ENCODE data around the gene LYPD6B.

The LYPD6B gene

GRCh38 chr2:149161481-149162225, 123.2 kb downstream of the LYPD6B start:
- DNase-seq (ENCODE audit: low spot score) = no peak

GRCh38 chr2:149164296-149164695, 125.8 kb downstream of the LYPD6B start:
- no peak for DNase-seq (ENCODE audit: low spot score)

DNA sequence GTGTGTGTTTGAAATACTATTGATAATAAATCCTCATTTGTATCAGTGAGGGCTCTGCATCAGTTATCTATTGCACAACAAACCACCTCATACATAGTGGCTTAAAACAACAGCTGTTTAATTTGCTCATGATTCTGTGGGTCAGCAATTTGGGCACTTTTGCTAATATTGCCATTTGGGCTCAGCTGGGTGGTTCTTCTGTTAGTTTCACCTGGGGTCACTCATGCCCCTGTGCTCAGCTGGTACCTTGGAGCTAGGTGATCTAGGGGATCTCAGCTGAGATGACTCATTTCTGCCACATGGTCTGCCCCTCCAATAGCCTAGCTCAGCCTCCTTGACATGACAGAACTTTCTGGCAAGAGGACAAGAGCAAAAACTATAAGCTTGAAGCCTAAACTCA, 126.3 kb downstream of the LYPD6B start:
- no peak for DNase-seq (ENCODE audit: low spot score)

DNA sequence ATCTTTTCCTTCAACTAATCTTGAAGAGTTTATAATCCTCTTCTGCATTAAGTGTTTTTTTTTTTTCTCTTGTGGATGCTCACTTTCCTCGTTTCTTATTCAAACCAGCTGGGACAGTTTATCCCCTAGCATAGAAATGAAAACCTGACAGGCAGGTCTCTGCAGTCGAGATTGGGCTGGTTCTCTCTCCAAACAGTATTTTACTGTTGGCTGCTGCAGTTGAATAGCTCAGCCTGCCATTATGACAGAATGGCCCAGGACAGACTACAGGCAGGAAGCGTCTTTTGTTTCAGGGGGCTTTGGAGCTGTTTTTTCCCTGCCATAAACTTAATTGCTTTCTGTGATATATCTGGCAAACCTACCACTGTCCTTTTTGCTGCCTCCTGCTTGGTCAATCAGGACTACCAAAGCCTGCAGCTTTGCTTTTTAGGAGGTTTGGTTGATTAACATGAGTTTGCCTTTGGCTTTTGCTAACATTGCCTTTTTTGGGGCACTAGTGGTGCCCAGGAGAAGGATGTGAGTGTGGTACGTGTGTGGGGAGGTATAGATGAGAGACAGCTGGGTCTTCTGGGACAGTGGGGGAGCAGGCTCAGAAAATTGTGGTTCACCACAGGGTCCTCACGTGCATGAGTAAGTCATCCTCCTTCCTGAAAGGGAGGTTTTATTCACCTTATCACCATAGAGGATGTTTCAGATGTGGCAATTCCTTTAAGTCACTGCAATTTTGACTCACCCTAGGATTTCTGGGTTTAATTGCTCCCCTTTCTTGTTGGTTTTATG, 128.7 kb downstream of the LYPD6B start:
- DNase-seq (ENCODE audit: low spot score) = no peak

GRCh38 chr2:149167941-149168340, 129.4 kb downstream of the LYPD6B start:
- DNase-seq (ENCODE audit: low spot score) = no peak

GRCh38 chr2:149169656-149170055, 131.2 kb downstream of the LYPD6B start:
- peak; percentile 25 for DNase-seq (ENCODE audit: low spot score)

GRCh38 chr2:149170156-149170555, 131.7 kb downstream of the LYPD6B start:
- no peak for DNase-seq (ENCODE audit: low spot score)

DNA sequence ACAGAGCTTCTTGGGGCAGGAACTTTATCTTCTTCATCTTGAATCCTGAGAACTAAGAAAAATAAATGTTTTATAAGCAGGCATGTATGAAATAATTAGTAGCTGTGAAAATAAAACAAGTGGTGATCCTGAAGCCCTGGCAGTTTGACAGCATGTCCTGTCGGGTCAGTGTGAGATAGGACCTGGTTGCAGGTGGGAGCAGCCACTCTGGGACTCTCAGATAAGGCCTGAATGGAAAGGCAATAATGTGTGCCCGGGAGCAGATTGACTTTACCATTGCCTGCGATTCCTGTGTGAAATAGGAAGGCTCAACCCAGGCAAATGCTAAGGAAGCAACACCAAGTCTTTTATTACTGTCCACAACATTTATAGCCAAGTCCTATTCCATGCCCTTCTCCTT, 132.4 kb downstream of the LYPD6B start:
- DNase-seq (ENCODE audit: low spot score) = no peak

DNA sequence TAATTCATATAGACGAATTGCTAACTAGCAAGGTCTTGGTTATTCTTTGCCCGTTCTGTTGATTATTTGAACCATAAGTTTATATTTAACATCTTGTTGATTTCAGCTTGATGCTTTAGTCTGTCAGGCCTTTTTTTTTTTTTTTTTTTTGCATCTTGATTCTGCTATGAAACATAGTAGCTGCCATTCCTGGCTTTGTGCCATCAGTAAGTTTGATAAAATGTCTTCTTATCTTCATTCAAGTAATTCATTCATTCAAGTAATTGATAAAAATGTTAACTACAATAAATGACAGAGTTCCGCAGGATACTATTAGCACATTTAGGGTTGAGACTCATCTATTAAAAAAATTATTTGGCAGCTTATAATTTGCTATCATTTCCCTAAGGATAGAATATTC, 134.7 kb downstream of the LYPD6B start:
- DNase-seq (ENCODE audit: low spot score) = no peak

- DNase-seq (ENCODE audit: low spot score) = no peak
Measured at GRCh38 chr2:149175956-149176355, 137.5 kb downstream of the LYPD6B start.

GRCh38 chr2:149178612-149179011, 140.1 kb downstream of the LYPD6B start:
- DNase-seq (ENCODE audit: low spot score) = no peak

DNA sequence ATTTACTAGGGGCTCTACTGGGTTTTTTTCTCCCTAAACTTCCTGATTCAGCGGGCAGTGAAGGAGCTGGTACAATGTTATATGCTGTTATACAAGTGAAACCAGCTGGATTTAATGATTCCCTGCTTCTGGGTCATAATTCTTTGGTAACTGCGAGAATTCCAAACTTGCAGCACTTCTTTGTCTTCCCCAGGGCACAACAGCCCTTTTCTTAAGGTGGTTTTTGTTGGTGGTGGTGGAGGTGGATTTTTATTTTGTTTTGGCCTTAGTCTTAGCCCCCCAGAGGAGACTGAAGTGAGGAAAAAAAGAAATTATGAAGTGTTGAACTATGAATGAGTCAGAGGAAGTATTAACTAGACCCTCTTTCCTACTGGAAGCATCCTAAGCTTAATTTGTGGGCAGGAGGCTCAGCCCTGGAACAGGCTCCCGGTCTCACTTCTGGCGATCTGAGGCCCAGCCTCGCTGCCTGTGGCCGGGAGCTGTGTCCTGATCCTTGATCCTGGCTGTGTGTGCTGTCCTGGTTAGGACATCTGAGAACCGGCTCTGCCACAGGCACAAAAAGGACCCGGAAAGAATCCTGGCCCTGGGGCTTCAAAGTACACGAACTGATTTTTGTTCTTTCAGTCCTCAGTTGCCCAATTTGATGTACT, 141.9 kb downstream of the LYPD6B start:
- peak; percentile 66 for DNase-seq (ENCODE audit: low spot score)

- DNase-seq (ENCODE audit: low spot score) = no peak
Measured at GRCh38 chr2:149183187-149183586, 144.7 kb downstream of the LYPD6B start.

DNA sequence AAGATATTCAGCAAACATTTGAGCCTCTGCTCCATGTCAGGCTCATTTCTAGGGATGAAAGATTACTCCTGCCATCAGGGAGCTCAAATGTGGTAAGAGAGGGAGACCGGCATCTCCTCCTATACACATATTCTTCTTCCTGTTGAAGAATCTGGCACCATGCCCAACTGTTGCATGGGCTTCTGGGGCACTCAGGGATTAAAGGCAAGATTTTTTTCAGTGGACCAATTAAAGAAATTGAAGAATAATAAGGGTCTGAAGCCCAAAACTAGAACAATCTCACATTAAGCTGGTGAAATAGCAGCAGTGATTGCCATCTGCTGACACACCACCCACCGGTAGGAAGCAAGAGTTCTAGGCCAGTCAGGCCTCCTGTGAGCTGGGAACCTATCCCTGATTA, 146.5 kb downstream of the LYPD6B start:
- DNase-seq (ENCODE audit: low spot score) = no peak

DNA sequence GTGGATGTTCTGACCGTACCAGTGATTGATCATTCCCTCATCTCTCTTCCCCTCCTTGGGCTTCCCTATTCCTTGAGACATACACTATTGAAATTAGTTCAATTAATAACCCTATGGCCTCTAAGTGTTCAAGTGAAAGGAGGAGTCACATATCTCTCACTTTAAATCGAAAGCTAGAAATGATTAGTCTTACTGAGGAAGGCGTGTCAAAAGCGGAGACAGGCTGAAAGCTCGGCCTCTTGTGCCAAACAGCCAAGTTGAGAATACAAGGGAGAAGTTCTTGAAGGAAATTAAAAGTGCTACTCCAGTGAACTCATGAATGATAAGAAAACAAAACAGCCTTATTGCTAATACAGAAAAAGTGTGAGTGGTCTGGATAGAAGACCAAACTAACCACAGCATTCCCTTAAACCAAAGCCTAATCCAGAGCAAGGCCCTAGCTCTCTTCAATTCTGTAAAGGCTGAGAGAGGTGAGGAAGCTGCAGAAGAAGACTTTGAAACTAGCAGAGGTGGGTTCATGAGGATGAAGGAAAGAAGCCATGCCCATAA, 147.5 kb downstream of the LYPD6B start:
- no peak for DNase-seq (ENCODE audit: low spot score)

- no peak for DNase-seq (ENCODE audit: low spot score)
Measured at GRCh38 chr2:149187057-149187456, 148.6 kb downstream of the LYPD6B start.

GRCh38 chr2:149188291-149188690, 149.8 kb downstream of the LYPD6B start:
- DNase-seq (ENCODE audit: low spot score) = no peak

DNA sequence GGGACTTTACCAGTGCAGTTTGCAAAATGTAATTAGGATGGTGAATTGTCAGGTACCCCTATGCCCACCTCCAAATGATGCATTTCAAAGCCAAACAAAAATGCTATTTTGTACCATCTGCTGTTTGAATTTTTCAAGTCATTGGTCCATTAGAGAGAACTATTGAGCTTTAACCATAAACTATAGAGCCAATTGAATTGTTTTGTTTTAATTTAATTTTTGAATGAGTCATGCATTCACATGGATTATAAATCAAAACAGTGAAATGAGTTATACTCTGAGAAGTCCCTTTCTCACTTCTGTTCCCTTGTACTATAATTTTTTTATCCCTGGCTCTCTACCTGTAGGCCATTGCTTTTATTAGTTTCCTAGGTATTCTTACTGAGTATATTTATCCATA, 151.3 kb downstream of the LYPD6B start:
- DNase-seq (ENCODE audit: low spot score) = no peak

- no peak for DNase-seq (ENCODE audit: low spot score)
Measured at GRCh38 chr2:149191915-149192314, 153.4 kb downstream of the LYPD6B start.

- DNase-seq (ENCODE audit: low spot score) = peak; percentile 40
Measured at GRCh38 chr2:149192427-149192826, 153.9 kb downstream of the LYPD6B start.

GRCh38 chr2:149200109-149200520, 161.6 kb downstream of the LYPD6B start:
- DNase-seq (ENCODE audit: low spot score) = peak; percentile 30

GRCh38 chr2:149204686-149205085, 166.2 kb downstream of the LYPD6B start:
- no peak for DNase-seq (ENCODE audit: low spot score)

DNA sequence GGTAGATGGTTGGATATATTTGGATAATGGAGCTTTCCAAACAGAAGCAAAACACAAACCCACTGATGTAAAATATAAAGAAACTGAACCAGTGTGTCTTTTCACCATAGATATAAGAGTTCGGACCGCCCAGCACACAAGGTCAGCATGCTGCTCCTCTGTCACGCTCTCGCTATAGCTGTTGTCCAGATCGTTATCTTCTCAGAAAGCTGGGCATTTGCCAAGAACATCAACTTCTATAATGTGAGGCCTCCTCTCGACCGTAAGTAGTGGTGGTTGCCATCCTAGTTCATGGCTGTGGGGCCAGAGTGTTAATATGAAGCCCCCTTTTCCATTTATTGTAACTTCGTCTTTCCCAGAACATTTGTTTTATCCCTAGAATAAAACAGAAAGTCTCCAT, 166.6 kb downstream of the LYPD6B start:
- no peak for DNase-seq (ENCODE audit: low spot score)

Data from AG20443 (cell line).